Embryonic facial prominence (tissue), 1 donor: ENCODE measurements around the gene CAPN5.
"Not testable (repeated sequence)": the region's sequence is repeated elsewhere in the genome, so short reads cannot be mapped to it uniquely, and the experiment has no call there.

Source experiments
- DNase-seq: peaks from one replicate; pipeline ENCODE4 v3.0.0-alpha.2; 2016; ENCODE audit errors: extremely low spot score

The CAPN5 gene

DNA sequence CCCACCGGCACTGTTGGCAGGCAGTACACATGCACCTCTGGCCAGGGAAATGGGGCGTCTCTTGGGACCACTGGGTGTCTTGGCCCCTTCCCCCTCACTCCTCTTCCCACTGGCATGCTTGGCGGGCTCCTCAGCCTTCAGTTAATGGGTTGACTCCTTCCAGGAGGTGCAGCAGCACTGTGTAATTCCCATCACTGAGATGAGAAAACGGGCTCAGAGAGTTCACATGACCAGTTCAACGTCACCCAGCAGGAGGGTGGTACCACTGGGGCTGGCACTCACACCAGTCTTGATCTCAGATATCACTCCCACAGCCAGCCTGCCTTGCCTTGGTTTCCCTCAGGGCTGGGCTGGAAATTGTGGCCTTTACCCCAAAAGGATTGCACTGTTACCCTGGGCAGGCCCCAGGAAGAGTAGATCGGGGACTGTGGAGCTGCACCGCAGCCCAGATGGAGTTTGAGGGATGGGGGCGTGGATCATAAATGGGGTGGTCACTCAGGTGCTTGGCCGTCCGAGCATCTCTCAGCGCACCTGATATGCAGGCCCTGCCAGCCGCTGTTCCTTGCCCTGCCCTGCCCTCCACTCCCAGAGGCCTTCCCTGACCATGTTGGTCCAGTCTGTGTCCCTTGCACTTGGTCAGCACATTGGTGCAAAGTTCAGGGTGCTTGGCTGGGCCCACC lies 16.9 kb downstream of the CAPN5 start:
- DNase-seq: no peak

DNA sequence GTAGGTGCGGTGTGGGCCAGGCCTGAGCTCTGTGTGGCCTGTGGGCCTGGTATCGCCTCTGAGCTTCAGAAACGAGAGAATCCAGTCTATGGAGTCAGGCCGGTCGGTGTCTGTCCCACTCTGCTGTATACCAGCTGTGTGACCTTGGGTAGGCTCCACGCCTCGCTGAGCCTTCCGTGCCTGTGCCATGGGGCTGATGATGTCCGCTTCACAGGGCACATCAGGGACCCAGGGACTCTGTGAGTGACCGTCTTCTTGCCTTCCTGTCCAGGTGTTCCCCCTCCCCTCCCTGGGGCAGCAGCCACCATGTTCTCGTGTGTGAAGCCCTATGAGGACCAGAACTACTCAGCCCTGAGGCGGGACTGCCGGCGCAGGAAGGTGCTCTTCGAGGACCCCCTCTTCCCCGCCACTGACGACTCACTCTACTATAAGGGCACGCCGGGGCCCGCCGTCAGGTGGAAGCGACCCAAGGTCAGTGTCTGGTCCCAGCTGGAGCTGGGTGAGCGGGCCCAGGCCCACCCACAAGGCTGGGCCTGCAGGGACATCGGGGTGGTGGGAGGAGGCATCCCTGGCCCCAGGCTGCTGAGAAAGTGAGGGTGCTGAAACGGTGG lies 17.9 kb downstream of the CAPN5 start:
- no peak for DNase-seq

DNA sequence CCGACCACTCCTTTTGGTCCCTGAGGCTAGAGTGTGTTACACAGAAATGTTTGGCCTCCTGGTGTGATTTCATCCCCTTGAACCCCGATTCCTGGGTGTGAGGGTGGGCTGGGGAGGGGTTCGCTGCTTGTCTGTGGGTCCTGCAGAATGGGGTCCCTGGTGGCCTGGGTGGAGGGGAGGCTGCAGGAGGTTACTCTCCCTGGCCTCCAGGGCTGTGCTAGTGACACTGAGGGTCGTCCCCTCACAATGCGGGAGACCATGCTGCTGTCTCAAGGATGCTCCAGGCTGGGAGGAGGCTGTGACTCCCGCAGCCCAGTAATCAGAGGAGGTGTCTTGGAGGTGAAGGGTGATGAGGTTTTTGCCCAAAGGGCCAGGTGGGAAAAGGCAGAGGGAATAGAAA lies 18.9 kb downstream of the CAPN5 start:
- DNase-seq: no peak

GRCh38 chr11:77086521-77087472 lies 20.0 kb downstream of the CAPN5 start:
- DNase-seq: no peak

- DNase-seq: no peak
Observed at GRCh38 chr11:77087723-77088225, 21.0 kb downstream of the CAPN5 start.

- DNase-seq: no peak
Observed at GRCh38 chr11:77088236-77089003, 21.6 kb downstream of the CAPN5 start.

GRCh38 chr11:77089004-77089545 lies 22.3 kb downstream of the CAPN5 start:
- DNase-seq: no peak

DNA sequence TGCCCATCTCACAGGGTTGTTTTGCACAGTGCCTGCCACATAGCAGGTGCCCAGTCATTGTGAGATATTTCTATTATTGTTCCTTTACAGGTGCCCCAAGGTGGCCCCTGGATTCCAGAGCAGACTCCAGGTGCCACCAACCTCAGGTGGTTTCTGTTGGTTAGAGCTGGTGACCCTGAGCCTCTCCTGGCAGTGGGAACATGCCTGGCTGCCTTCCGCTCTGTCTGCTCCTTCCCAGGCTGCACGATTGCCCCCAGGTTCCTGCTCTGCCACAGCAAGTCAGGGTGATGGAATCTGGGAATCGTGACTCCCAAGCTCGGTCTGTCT lies 23.2 kb downstream of the CAPN5 start:
- no peak for DNase-seq

GRCh38 chr11:77090373-77091111 lies 23.8 kb downstream of the CAPN5 start:
- DNase-seq: no peak

- no peak for DNase-seq
Observed at GRCh38 chr11:77091146-77091940, 24.6 kb downstream of the CAPN5 start.

- DNase-seq: no peak
Observed at GRCh38 chr11:77092382-77092781, 25.6 kb downstream of the CAPN5 start.

GRCh38 chr11:77093056-77093891 lies 26.5 kb downstream of the CAPN5 start:
- DNase-seq: no peak

DNA sequence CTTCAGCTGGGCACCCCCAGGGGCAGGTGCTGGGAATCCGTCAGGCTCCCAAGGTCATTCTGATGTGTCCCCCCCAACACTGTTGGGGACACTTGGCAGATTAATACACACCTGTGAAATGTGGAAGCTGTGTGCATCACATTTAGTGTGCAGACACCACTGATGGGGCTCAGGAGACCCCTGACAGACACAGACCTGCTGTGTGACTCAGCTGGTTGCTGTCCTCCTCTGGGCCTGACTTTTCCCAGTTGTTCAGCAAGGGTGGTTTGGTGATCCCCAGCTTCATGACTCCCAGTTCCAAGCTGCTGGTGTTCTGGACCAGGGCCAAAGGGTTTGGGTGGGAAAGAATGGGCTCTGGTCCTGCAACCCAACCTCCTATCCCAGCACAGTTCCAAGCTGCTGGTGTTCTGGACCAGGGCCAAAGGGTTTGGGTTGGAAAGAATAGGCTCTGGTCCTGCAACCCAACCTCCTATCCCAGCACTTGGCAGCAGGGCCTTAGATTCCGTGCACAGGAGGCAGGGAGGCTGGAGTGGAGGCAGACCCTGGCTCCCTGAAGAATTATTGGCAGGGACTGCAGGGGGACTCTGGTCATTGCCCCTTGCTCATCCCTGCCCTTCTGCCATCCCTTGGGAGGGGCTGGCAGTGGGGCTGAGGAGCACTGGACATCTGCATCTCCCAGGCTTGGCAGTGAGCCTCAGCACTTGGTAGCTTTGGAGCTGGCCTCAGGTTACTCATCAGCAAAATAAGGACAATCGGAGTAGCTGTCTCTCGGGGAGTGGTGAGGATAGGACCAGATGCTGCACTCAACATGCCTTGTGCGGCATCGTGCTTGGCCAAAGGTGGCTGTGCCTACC lies 27.4 kb downstream of the CAPN5 start:
- no peak for DNase-seq

DNA sequence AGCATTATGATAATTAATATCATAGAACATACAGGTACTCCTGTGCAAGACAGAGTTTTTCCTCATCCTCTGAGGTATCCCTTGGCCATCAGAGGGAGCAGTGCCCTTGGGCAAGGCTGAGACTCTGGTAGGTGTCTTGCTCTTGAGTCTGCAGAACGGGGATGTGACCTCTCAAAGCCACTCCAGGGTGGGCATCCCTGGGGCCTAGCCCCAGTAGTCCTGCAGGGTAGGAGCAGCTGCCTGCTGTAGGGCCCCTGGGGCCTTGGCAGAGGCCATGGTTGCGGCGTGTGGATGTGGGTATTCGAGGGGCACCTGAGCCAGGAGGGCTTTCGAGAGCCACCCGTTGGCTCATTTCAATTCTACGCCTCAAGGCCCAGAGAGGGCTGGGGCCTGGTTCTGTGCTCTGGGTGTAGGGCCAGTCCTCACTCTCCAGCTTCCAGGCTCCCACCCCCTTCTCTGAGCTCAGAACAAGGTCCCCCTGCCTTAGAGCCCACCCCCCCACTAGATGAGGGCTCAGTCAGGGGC lies 28.1 kb downstream of the CAPN5 start:
- no peak for DNase-seq

- no peak for DNase-seq
Observed at GRCh38 chr11:77095551-77096490, 29.1 kb downstream of the CAPN5 start.

GRCh38 chr11:77096591-77097019 lies 29.8 kb downstream of the CAPN5 start:
- DNase-seq: no peak

DNA sequence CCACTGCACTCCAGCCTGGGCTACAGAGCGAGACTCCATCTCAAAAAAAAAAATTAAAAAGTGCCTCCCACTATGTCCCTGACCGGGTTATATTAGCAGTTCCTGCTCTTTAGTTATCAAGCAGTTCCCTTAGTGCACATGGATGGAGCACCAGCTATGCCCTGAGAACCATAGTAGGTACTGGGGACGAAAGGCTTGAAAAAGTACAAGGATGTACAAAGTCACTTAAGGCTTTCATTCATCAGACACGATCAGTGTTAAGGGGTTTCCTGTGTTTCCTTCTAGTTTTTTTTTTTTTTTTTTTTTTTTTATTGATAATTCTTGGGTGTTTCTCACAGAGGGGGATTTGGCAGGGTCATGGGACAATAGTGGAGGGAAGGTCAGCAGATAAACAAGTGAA lies 30.4 kb downstream of the CAPN5 start:
- DNase-seq: not testable (repeated sequence)
